HEK293T (cell line): Measurements from ENCODE around the gene PPOX.

Experiments used
- ARNT ChIP-seq: fragments of 450-650 bp; IDR thresholded peaks from 2 replicates; pipeline ENCODE4 v1.6.1; 2017; ENCODE audit warnings: mild to moderate bottlenecking
- BHLHE40 ChIP-seq: fragments of 450-650 bp; IDR thresholded peaks from 2 replicates; pipeline ENCODE4 v1.6.1; 2016; ENCODE audit warnings: mild to moderate bottlenecking, moderate library complexity, borderline replicate concordance
- CTBP1 ChIP-seq: fragments of 450-650 bp; IDR thresholded peaks from 2 replicates; pipeline ENCODE4 v1.6.1; 2016; ENCODE audit warnings: borderline replicate concordance
- ELF4 ChIP-seq: fragments of 450-650 bp; IDR thresholded peaks from 2 replicates; pipeline ENCODE4 v1.6.1; 2017; ENCODE audit warnings: antibody characterized with exemption
- FOXA1 ChIP-seq: fragments of 450-650 bp; IDR thresholded peaks from 2 replicates; pipeline ENCODE4 v1.6.1; 2016; ENCODE audit warnings: mild to moderate bottlenecking
- FOXM1 ChIP-seq: fragments of 450-650 bp; IDR thresholded peaks from 2 replicates; pipeline ENCODE4 v1.6.1; 2017; ENCODE audit warnings: mild to moderate bottlenecking, borderline replicate concordance
- L3MBTL2 ChIP-seq: fragments of 450-650 bp; conservative IDR thresholded peaks from 2 replicates; pipeline ENCODE4 v1.6.1; 2016; ENCODE audit warnings: mild to moderate bottlenecking
- LEF1 ChIP-seq: fragments of 450-650 bp; IDR thresholded peaks from 2 replicates; pipeline ENCODE4 v1.6.1; 2017; ENCODE audit warnings: mild to moderate bottlenecking, borderline replicate concordance
- SP1 ChIP-seq: fragments of 450-650 bp; IDR thresholded peaks from 2 replicates; pipeline ENCODE4 v1.6.1; 2017
- SUZ12 ChIP-seq: fragments of 450-650 bp; IDR thresholded peaks from 2 replicates; pipeline ENCODE4 v1.6.1; 2016; ENCODE audit warnings: mild to moderate bottlenecking
- TARDBP ChIP-seq: fragments of 450-650 bp; IDR thresholded peaks from 2 replicates; pipeline ENCODE4 v1.6.1; 2016
- ZNF384 ChIP-seq: fragments of 450-650 bp; IDR thresholded peaks from 2 replicates; pipeline ENCODE4 v1.6.1; 2016

- no peak for TF ChIP-seq CTBP1
- TF ChIP-seq BHLHE40: no peak
- no peak for TF ChIP-seq SP1
- TF ChIP-seq FOXM1: no peak
- TF ChIP-seq ARNT: no peak
- no peak for TF ChIP-seq SUZ12
- TF ChIP-seq ZNF384: no peak
- no peak for TF ChIP-seq L3MBTL2
- no peak for TF ChIP-seq TARDBP
- no peak for TF ChIP-seq FOXA1
- no peak for TF ChIP-seq LEF1
- TF ChIP-seq ELF4: no peak
These were observed 48.1 kb downstream of the PPOX start for GRCh38 chr1:161214369-161214768.
